Measurements from ENCODE around the gene ATP10A.

ATP10A gene

DNA sequence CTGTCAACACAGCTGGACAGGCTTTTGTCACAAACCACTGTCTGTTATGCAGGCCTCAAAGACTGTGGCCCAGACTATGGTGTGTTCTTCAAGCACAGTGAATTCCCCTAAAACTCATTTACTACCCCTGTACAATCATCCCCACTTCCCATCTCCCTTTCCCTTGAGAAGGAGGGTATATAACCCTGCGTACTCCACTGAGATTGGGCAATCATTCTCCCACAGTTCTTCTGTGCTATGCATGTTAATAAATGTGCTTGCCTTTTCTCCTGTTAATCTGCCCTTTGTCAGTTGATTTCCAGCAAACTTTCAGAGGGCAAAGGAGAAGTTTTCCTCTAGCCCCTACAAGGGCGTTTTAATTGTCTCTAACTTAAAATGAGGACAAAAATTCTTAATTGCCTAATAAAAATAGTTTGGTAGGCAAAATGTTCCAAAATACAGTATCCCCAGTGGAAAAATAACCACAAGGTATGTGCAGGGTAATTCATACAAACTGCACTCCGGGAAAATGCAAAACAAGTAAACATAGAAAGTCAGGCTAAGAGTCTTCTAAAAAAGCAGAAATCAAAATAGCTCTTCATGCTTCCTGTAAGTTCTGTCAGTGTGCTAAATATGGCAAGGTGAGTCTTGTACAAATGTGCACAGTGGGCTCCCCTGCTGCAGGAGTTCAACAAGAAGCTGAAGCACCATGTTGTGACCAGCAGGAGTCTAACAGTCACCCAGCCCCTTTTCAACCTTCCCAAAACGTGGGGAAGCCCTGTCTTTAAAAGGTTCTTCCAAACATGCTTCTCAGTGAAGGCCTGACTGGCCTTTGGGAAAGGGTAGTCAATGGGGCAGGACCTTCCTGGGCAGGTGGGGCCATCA, 10.2 kb downstream of the ATP10A start:
- DNase-seq, result no peak

- no peak for DNase-seq
Measured at GRCh38 chr15:25852027-25852426, 11.1 kb downstream of the ATP10A start.

GRCh38 chr15:25850154-25851111, 12.7 kb downstream of the ATP10A start:
- DNase-seq, result peak; percentile 77

DNA sequence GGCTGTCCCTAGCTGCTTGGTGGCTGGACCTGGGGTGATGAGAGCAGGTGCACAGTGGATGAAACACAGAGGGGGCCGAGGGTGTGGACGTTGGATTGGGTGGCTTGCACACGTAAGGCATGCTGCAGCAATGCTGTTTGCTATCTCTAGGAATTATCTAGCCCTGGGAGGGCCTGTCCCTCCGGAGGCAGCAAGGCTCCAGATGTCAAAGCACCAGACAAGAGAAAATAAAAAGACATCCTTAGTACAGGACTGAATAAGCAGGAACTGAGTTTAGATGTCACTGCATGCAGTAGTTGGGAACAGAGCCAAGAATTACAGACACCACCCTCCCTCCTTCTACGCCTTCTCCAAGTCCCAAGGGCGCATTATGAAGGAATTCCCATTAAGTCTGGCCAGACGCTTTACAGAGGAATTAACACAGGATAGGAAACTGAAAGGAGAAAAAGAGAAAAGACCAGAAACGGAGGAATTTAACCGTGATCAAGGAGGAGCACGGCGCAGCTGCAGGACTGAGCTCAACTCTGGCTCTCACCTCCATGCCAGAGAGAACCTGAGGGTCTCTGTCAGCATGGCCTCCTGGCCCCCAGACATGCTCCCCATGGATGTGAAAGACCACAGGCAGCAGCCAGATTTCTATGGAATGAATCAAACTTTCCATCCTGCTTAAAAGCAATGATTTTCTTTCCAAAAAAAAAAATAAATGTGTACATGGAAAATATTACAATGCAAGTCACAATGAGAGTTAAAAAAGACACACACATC, 13.8 kb downstream of the ATP10A start:
- no peak for DNase-seq

DNA sequence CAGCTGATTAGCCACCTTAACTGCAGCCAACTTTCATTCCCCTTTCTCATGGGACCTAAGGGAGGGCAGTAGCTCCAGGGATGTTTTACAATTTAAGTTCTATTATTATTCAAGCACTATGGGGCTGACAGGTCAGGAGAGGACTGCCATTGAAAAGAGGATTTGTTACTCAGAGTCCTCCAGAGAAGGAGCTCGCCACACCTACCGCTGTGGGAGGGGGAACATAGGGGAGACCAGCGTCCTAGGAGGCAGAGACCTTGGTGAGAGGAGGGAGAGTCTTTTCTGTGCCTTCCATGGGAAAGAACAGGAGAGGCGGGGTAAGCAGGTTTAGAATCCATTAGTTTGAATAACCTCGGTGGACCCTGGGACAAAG, 14.4 kb downstream of the ATP10A start:
- no peak for DNase-seq

GRCh38 chr15:25848325-25848724, 14.8 kb downstream of the ATP10A start:
- no peak for DNase-seq

DNA sequence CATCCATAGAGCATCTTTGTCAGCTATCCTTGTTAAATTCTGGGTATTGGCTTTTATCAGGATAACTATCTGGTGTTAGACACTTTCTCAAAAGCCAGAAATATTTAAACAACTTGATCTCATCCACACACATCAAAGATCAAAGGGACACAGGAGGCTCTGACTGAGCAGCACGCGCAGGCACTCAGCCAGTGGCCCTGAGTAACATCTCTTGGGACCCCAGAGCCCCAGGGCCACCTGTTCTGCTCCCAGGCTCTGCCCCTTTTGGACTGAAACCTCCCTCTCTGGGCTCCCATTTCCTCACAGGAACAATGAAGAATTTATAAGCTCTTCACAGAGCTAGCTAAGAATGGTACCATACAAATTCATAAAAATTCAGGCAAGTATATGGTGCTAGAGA, 16.1 kb downstream of the ATP10A start:
- DNase-seq, result no peak

DNA sequence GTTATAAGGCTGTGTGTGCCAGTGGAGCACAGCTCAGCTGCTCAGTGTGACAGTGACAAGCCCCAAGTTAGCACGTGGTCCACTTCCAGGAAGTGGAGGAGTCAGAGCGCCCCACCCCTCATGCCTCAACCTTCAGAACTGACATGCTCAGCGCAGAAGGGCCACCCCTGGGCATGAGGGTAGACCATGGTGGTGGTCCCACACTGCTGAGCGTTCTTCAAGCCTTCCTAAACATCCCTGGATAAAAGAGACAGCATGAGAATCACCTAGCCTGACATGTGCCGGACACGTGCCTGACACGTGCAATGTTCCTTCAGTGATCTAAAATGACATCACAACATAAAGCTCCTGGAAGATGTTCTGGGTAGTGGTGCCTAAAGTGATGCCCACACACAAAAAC, 16.8 kb downstream of the ATP10A start:
- DNase-seq, result peak; percentile 70

DNA sequence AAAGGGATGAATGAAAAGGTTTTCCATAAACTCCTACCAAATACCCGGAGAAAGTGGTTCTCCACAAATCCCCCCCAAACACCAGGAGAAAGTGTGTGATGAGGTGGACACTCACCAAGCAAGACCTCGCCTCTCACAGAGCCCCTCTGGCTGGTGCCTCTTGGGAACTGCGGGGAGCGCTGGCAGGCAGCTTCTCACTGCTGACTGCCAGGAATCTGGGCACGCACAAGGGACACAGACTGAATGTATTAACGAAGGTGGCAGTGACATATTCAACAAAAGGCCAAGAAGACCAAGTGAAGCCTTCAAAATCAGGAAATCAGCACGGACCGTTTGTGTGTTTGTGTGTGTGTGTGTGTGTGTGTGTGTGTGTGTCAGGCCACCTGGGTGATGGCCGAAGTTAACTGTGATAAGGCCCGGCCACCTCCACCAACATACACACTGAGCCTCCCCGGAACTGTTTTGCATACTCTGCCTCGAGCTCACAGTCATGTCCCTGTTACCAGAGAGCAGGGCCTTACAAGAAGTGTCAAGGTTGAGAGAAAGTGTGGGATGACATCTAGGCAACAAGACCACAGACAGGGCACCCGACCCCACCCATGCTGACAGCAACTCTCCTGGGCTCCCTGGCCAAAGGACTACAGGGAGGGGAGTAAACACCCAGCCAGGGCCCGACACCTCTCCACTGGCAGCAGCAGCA, 18.0 kb downstream of the ATP10A start:
- DNase-seq, result no peak

DNA sequence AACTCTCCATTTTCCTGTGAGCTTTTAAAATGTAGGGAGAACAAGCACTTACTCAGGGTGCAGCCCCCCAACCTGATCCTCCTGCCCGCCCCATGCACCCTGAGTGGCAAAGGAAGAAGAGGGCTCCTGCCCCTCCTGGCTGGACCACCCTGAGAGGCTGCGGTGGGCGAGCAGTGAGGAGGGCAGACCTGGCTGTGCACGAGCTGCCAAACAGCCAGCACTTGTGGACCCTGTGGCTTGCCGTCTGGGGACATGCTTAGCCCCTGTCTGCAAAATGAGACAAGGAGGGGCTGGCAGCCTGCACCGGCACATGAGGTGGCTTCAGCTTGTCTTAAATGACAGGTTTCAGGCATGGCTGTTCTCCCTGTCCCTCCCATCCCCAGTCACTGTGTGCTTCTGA, 18.6 kb downstream of the ATP10A start:
- DNase-seq, result no peak

DNA sequence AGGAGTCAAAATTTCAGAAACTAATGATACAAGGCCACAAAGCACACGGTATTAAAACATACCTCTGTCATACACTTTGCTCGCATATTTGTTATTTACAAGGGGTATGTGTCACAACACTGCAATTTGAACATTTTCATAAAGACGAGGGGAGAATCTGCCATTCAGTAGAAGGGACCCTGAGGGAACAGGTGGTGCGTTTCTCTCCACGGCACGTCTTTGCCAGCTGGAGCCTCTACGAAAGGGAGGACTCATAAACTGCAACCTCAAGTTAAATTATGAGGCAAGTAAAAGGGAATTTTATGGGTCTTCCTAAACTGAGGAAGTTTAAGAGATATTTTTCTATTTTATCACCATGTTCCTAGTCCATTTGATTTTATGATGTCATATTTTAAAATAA, 19.1 kb downstream of the ATP10A start:
- no peak for DNase-seq

DNA sequence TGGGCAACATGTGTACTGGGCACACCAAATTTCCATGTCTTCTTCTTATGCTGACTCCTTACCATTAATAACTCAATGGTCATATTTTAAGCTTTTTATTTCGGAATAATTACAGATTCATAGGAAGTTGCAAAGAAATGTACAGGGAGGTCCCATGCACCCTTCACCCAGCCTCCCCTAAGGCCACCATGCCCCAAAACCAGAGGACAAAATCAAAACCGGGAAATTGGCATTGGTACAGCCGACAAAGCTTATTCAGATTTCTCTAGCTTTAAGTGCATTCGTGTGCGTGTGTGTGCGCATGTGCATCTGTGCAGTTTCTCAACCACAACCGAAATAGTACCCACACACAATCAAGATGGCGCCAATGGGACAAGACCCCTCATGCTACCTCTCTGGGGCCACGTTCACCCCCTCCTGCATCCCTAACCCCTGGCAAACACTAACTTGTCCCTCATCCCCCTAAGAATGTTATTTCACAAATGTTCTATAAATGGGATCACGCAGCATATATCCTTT, 23.4 kb downstream of the ATP10A start:
- DNase-seq, result no peak

DNA sequence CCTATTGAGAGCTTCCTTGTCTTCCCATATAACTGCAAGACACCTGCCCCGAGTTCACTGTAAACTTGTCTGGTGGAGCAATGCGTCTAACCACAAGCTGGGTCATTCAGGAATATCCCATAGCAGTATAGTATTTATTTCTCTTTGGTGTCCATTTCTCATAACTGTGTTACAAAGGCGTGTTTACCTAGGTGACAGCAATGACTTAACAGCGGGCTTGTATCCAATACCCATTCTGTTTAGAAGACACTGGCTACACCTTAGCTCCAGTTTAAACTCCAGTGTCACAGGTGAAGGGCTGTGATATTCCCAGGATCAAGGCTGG, 24.3 kb downstream of the ATP10A start:
- no peak for DNase-seq

DNA sequence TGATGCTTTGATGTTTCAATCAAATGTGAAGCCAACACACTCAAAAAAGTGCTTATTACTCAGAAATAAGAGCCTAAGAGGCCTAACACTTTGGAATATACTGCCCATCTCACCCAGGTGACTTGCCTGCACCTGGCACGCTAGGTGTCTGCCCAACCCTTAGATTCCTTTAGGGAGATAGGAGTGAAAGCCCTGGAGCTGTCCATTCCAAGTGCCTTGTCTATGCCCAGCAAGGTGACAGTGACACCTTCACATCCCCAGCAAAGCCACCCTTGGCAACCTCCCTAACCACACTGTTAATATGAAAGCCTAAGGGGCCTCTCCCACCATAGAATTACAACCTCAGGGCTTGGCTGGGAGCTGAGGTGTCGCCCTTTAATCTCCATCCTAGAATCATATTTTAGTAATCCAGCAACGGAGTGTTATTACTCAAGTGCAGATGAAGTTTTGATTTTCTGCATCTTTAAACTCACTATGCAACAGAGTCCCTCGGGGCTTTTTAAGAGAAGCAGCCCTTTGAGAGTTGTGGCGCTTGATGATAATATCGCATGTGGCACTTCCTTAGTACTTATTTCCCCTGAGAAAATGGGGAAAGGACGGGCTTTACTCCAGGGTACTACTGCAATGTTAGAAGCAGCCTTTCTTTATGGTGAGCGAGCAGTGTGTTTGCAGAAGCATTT, 24.8 kb downstream of the ATP10A start:
- DNase-seq, result no peak

- DNase-seq, result no peak
Measured at GRCh38 chr15:25832158-25832557, 31.0 kb downstream of the ATP10A start.

- no peak for DNase-seq
Measured at GRCh38 chr15:25830844-25831451, 32.2 kb downstream of the ATP10A start.

- DNase-seq, result no peak
Measured at GRCh38 chr15:25829073-25829472, 34.1 kb downstream of the ATP10A start.

DNA sequence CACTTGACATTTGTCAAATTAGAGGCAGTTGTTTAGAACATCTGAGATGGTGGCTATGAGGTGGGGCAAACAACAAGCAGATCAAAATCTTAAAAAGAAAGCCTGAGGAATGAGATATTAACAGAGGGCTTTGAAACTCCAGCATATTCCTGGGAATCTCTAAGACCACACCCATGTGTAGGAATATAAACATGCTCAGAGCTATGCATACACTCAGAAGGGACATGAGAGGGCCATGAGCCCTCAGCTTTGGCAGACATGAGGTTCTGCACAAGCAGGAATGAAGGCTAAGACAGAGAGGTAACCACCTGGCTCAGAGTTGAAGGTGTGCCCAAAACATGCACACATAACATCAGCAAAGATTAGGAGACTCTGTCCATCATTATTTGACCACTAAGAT, 37.9 kb downstream of the ATP10A start:
- no peak for DNase-seq

GRCh38 chr15:25824618-25825017, 38.5 kb downstream of the ATP10A start:
- DNase-seq, result no peak

GRCh38 chr15:25812845-25813244, 50.3 kb downstream of the ATP10A start:
- DNase-seq, result no peak

- no peak for DNase-seq
Measured at GRCh38 chr15:25812073-25812472, 51.1 kb downstream of the ATP10A start.
